CD4-positive, alpha-beta T cell treated with Interleukin-2 at 100 ng/mL for 4 hours (primary cell): Measurements from ENCODE around the gene PCBD1.

Experiments
- DNase-seq: peaks from one replicate; pipeline ENCODE4 v3.0.0-alpha.2; 2020; ENCODE audit warnings: low spot score

Gene PCBD1

GRCh38 chr10:70917635-70918034, 29.3 kb upstream of the PCBD1 start:
- DNase-seq = no peak

- DNase-seq = no peak
These were observed 28.9 kb upstream of the PCBD1 start for GRCh38 chr10:70917226-70917625.

GRCh38 chr10:70916241-70916640, 27.9 kb upstream of the PCBD1 start:
- DNase-seq = no peak

- DNase-seq = no peak
These were observed 27.4 kb upstream of the PCBD1 start for GRCh38 chr10:70915806-70916205.

GRCh38 chr10:70915206-70915605, 26.8 kb upstream of the PCBD1 start:
- no peak for DNase-seq

- no peak for DNase-seq
These were observed 26.0 kb upstream of the PCBD1 start for GRCh38 chr10:70914316-70914864.

- no peak for DNase-seq
These were observed 25.5 kb upstream of the PCBD1 start for GRCh38 chr10:70913893-70914240.

- no peak for DNase-seq
These were observed 25.0 kb upstream of the PCBD1 start for GRCh38 chr10:70913191-70913892.

- DNase-seq = no peak
These were observed 24.2 kb upstream of the PCBD1 start for GRCh38 chr10:70912556-70912955.

- DNase-seq = no peak
These were observed 23.0 kb upstream of the PCBD1 start for GRCh38 chr10:70911386-70911785.

GRCh38 chr10:70910486-70911341, 22.3 kb upstream of the PCBD1 start:
- DNase-seq = no peak

GRCh38 chr10:70909326-70909935, 21.1 kb upstream of the PCBD1 start:
- DNase-seq = no peak

GRCh38 chr10:70908406-70909296, 20.3 kb upstream of the PCBD1 start:
- no peak for DNase-seq

- no peak for DNase-seq
These were observed 19.5 kb upstream of the PCBD1 start for GRCh38 chr10:70907637-70908405.

GRCh38 chr10:70906953-70907636, 18.7 kb upstream of the PCBD1 start:
- no peak for DNase-seq

GRCh38 chr10:70906031-70906783, 17.8 kb upstream of the PCBD1 start:
- DNase-seq = no peak

GRCh38 chr10:70905071-70906021, 17.0 kb upstream of the PCBD1 start:
- DNase-seq = no peak

GRCh38 chr10:70903262-70903921, 15.0 kb upstream of the PCBD1 start:
- DNase-seq = peak; percentile 16
